ENCODE results near the gene CSTPP1. TPM values are rescaled to one million over a fixed set of nuclear protein-coding genes. Genes with fewer than 3 reads are reported as not detected.

Gene CSTPP1
- total RNA-seq, 4 donors from 2014 or later = 18.3 to 27.0 (median 24.6) TPM

- WGBS, 2 donors (ENCODE audit: low coverage in 1 of 2) = 2% methylated on average over 12 of the region's 21 CpGs; no CpG with 5 or more reads in 1 of the 2 donors
- peak; percentile 73 for DNase-seq
- Histone ChIP-seq H3K4me3 (peak overlapping the region; percentile 67 to 96 (median 87)), H3K36me3 (peaks cover 0 to 20% (median 0%) of the 10 kb centered on the region in 4 donors), H3K4me1 (peaks cover 15 to 36% (median 22%) of the 10 kb centered on the region in 4 donors), H3K27me3 (no peaks in the 10 kb centered on the region), H3K27ac (peak overlapping the region; percentile 91 to 99 (median 95)), H3K9me3 (no peaks in the 10 kb centered on the region)
- TF ChIP-seq POLR2AphosphoS5 (IDR thresholded peaks at IDR 0.05) = no peak
- TF ChIP-seq POLR2A (IDR thresholded peaks at IDR 0.05) = peak; percentile 12
- TF ChIP-seq, protein P1, sequence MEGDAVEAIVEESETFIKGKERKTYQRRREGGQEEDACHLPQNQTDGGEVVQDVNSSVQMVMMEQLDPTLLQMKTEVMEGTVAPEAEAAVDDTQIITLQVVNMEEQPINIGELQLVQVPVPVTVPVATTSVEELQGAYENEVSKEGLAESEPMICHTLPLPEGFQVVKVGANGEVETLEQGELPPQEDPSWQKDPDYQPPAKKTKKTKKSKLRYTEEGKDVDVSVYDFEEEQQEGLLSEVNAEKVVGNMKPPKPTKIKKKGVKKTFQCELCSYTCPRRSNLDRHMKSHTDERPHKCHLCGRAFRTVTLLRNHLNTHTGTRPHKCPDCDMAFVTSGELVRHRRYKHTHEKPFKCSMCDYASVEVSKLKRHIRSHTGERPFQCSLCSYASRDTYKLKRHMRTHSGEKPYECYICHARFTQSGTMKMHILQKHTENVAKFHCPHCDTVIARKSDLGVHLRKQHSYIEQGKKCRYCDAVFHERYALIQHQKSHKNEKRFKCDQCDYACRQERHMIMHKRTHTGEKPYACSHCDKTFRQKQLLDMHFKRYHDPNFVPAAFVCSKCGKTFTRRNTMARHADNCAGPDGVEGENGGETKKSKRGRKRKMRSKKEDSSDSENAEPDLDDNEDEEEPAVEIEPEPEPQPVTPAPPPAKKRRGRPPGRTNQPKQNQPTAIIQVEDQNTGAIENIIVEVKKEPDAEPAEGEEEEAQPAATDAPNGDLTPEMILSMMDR (IDR thresholded peaks at IDR 0.05) = peak; percentile 65 to 94 (median 70)
- TF ChIP-seq EP300 (IDR thresholded peaks at IDR 0.05; ENCODE audit: low read depth) = no peak
- intact Hi-C loops (cut with DNase I; ENCODE audit: low total_unique reads) = loop anchor here (5.0 to 10.0 kb wide), 2 partner anchors 57 to 180 kb away; no protein-coding TSS in a partner anchor
- in situ Hi-C loops (cut with MboI; ENCODE audit: low pct_ligation_motif_present in 1 of 4, low pct_unique_long_range_greater_than_20kb in 1 of 4, low sequenced_read_pairs in 3 of 4) = loop anchor here in 3 of 4 donors (5.0 to 25.0 kb wide), 3 partner anchors 80 to 185 kb away; partner anchors contain the start of genes MYBPC3 (in 1 of the 3) and NR1H3 (in 1 of the 3)
Observed at GRCh38 chr11:47177229-47177845, 240.8 kb downstream of the CSTPP1 start.

- 53% methylated on average over 6 of the region's 6 CpGs; no CpG with 5 or more reads in 1 of the 2 donors for WGBS, 2 donors (ENCODE audit: low coverage in 1 of 2)
- Histone ChIP-seq H3K9me3 (no peaks in the 10 kb centered on the region), H3K36me3 (peaks cover 0 to 19% (median 0%) of the 10 kb centered on the region in 4 donors), H3K27ac (peak overlapping the region; percentile 91 to 99 (median 95)), H3K27me3 (no peaks in the 10 kb centered on the region), H3K4me3 (peak overlapping the region in 1 of 4 donors; percentile 96), H3K4me1 (peaks cover 15 to 31% (median 22%) of the 10 kb centered on the region in 4 donors)
- TF ChIP-seq EP300 (IDR thresholded peaks at IDR 0.05; ENCODE audit: low read depth) = no peak
- TF ChIP-seq, protein P1 (IDR thresholded peaks at IDR 0.05) = no peak
- TF ChIP-seq POLR2AphosphoS5 (IDR thresholded peaks at IDR 0.05) = no peak
- no peak for TF ChIP-seq POLR2A (IDR thresholded peaks at IDR 0.05)
- no peak for DNase-seq
- in situ Hi-C loops (cut with MboI; ENCODE audit: low pct_ligation_motif_present in 1 of 4, low pct_unique_long_range_greater_than_20kb in 1 of 4, low sequenced_read_pairs in 3 of 4) = loop anchor here in 3 of 4 donors (5.0 to 25.0 kb wide), 3 partner anchors 79 to 184 kb away; partner anchors contain the start of genes MYBPC3 (in 1 of the 3) and NR1H3 (in 1 of the 3)
- intact Hi-C loops (cut with DNase I; ENCODE audit: low total_unique reads) = loop anchor here (5.0 to 10.0 kb wide), 2 partner anchors 57 to 179 kb away; no protein-coding TSS in a partner anchor
Observed at GRCh38 chr11:47177846-47178245, 241.3 kb downstream of the CSTPP1 start.

DNA sequence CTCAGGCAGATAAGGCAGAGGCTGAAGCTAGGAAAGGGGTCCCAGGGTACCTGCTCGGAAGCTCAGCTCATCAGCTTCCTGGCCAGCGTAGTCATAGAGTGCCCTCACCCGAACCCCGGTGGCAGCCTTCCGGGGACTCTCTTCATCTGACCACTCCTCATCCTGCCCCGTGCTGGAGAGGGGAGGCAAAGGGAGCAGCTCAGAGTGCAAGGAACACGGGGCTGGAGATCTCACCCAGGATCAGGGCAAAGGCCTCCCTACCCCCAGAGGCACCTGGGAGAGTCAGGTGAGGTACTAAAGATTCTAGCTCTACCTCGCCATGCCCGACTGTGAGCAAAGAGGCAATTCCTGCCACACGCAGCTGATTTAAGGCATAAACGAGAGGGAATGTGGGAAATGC is 241.8 kb downstream of the CSTPP1 start:
- WGBS, 2 donors (ENCODE audit: low coverage in 1 of 2) = 87 to 100% methylated on average over 2 to 6 of the region's 11 CpGs
- Histone ChIP-seq H3K4me3 (no peak overlapping the region), H3K9me3 (no peaks in the 10 kb centered on the region), H3K27me3 (no peaks in the 10 kb centered on the region), H3K36me3 (peaks cover 0 to 15% (median 0%) of the 10 kb centered on the region in 4 donors), H3K4me1 (peaks cover 15 to 27% (median 20%) of the 10 kb centered on the region in 4 donors), H3K27ac (peak overlapping the region; percentile 91 to 99 (median 95))
- no peak for TF ChIP-seq EP300 (IDR thresholded peaks at IDR 0.05; ENCODE audit: low read depth)
- no peak for TF ChIP-seq POLR2AphosphoS5 (IDR thresholded peaks at IDR 0.05)
- TF ChIP-seq POLR2A (IDR thresholded peaks at IDR 0.05) = no peak
- TF ChIP-seq, protein P1 (IDR thresholded peaks at IDR 0.05) = no peak
- in situ Hi-C loops (cut with MboI; ENCODE audit: low pct_ligation_motif_present in 1 of 4, low pct_unique_long_range_greater_than_20kb in 1 of 4, low sequenced_read_pairs in 3 of 4) (loop anchor here in 3 of 4 donors (5.0 to 25.0 kb wide), 3 partner anchors 79 to 184 kb away; partner anchors contain the start of genes MYBPC3 (in 1 of the 3) and NR1H3 (in 1 of the 3)), intact Hi-C loops (cut with DNase I; ENCODE audit: low total_unique reads) (loop anchor here (5.0 to 10.0 kb wide), 2 partner anchors 56 to 179 kb away; no protein-coding TSS in a partner anchor)
- no peak for DNase-seq
